Prostate gland (tissue), 2 donors: Measurements from ENCODE around the gene POLR1E.

ENCODE experiments used
- CTCF ChIP-seq, 4 experiments: fragments of 200-600 bp in 2 of 4; fragments of 450-650 bp in 2 of 4; sonication (generic) in 2 of 4; IDR thresholded peaks; 1 replicate in 3 of 4; 2 replicates in 1 of 4; pipeline ENCODE4 v1.5.1; 2016 to 2019; ENCODE audit warnings: antibody characterized with exemption in 4 of 4, mild to moderate bottlenecking in 2 of 4, moderate library complexity in 2 of 4
- POLR2A ChIP-seq: fragments of 450-650 bp; IDR thresholded peaks from one replicate; pipeline ENCODE4 v1.6.1; 2016; ENCODE audit warnings: antibody characterized with exemption, mild to moderate bottlenecking
- POLR2AphosphoS5 ChIP-seq: sonication (generic); formaldehyde crosslinking; IDR thresholded peaks from one replicate; pipeline ENCODE4 v1.6.1; 2017; ENCODE audit warnings: antibody characterized with exemption

- no peak for TF ChIP-seq CTCF (IDR thresholded peaks at IDR 0.05)
- TF ChIP-seq POLR2AphosphoS5: peak; percentile 28
- TF ChIP-seq POLR2A: no peak
Measured at GRCh38 chr9:37486616-37487548, 1.1 kb downstream of the POLR1E start.
